Measurements from ENCODE around the gene MYO1C. TPM values are rescaled to one million over a fixed set of nuclear protein-coding genes. Genes with fewer than 3 reads are reported as not detected.

MYO1C gene
- total and polyA plus RNA-seq, 2 of the 8 experiments (the other 6 are each of a cell fraction or from before 2014, with no cell fraction given), result 40.1 to 78.6 TPM

DNA sequence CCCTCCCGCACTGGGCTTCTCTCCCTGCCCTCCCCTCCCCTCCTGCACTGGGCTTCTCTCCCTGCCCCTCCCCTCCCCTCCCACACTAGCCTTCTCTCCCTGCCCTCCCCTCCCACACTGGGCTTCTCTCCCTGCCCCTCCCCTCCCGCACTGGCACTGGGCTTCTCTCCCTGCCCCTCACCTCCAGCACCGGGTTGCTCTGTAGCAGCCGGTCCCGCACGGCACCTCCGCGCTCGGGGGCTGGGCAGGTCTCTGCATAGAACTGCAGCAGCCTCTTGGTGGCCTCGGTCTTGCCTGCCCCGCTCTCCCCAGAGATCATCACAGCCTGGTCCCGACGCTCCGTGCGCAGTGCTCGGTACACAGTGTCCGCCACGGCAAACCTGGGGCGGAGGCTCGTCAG lies 9.8 kb downstream of the MYO1C start:
- Histone ChIP-seq H2BK12ac (ENCODE audit: low read depth, low read length) (no peak overlapping the region), H4K8ac (ENCODE audit: extremely low read depth, insufficient read depth, low read length) (no peak overlapping the region), H3K14ac (ENCODE audit: insufficient read length) (no peak overlapping the region), H3K4me3 (ENCODE audit: extremely low read depth in 1 of 4, insufficient read depth in 2 of 4, low read depth in 3 of 4, low read length in 4 of 4) (no peak overlapping the region), H2BK15ac (ENCODE audit: low read length) (no peak overlapping the region), H3K23me2 (ENCODE audit: low read depth, low read length) (peaks cover 7% of the 10 kb centered on the region; the same call in 1 of the 2 replicates), H3K56ac (replicated peaks; ENCODE audit: insufficient read length, low read depth, low read length) (no peak overlapping the region), H3K9ac (replicated peaks in 1 of 4; ENCODE audit: extremely low read depth in 1 of 4, low read depth in 3 of 4, low read length in 3 of 4) (no peak overlapping the region), H3K4me1 (replicated peaks in 1 of 4; ENCODE audit: control insufficient read depth in 3 of 4, insufficient read depth in 4 of 4, low read length in 3 of 4) (peaks cover 0 to 18% (median 7%) of the 10 kb centered on the region in 4 experiments; a peak in 6 of 7 replicates), H4K91ac (replicated peaks; ENCODE audit: insufficient read length, low read length) (no peak overlapping the region), H3K9me3 (ENCODE audit: insufficient read depth in 2 of 2, low read depth in 1 of 2, low read length in 1 of 2) (no peaks in the 10 kb centered on the region), H2BK20ac (ENCODE audit: low read length) (no peak overlapping the region), H2AFZ (ENCODE audit: low read length) (no peak overlapping the region), H4K20me1 (replicated peaks in 1 of 2; ENCODE audit: control insufficient read depth in 1 of 2, insufficient read depth in 2 of 2, low read length in 2 of 2) (peaks cover 0 to 8% of the 10 kb centered on the region in 2 experiments), H3K27ac (ENCODE audit: low read depth, low read length) (no peak overlapping the region), H4K5ac (ENCODE audit: insufficient read length, low read depth, low read length) (no peak overlapping the region), H3K79me2 (ENCODE audit: control insufficient read depth in 1 of 2, insufficient read depth in 2 of 2, low read length in 2 of 2) (no peaks in the 10 kb centered on the region), H2AK5ac (ENCODE audit: low read depth, low read length) (no peak overlapping the region), H3K79me1 (ENCODE audit: low read depth, low read length) (no peaks in the 10 kb centered on the region), H3K18ac (ENCODE audit: extremely low read depth, low read length) (no peak overlapping the region), H3K4ac (replicated peaks; ENCODE audit: insufficient read length, low read depth, low read length) (no peak overlapping the region), H2BK5ac (ENCODE audit: low read depth, low read length) (no peak overlapping the region), H3K27me3 (replicated peaks in 1 of 4; ENCODE audit: control insufficient read depth in 3 of 4, extremely low read depth in 1 of 4, insufficient read depth in 3 of 4, low read length in 3 of 4) (peaks cover 0 to 6% (median 0%) of the 10 kb centered on the region in 4 experiments; a peak in 2 of 7 replicates), H3K23ac (ENCODE audit: insufficient read length) (no peak overlapping the region), H3K4me2 (ENCODE audit: insufficient read depth in 1 of 2, low read depth in 2 of 2, low read length in 2 of 2) (no peak overlapping the region), H3K36me3 (ENCODE audit: control insufficient read depth in 2 of 4, insufficient read depth in 4 of 4, low read length in 3 of 4) (peaks cover 6 to 36% (median 27%) of the 10 kb centered on the region in 4 experiments; a peak in 6 of 8 replicates), H2BK120ac (replicated peaks; ENCODE audit: low read depth, low read length) (no peak overlapping the region)
- CTCF ChIA-PET (ENCODE audit: partially characterized antibody), result interaction anchor here (0.7 to 1.7 kb wide), 3 partner anchors 22 to 51 kb away, joined by 3 read pairs; no protein-coding TSS in a partner anchor
- no peak for DNase-seq (ENCODE audit: low read depth in 1 of 2, low spot score in 2 of 2)
- no peak for FAIRE-seq
- POLR2A ChIA-PET (ENCODE audit: partially characterized antibody), result interaction anchor here (1.0 kb wide), 2 partner anchors 10 to 25 kb away, joined by 3 read pairs; partner anchors contain the start of gene MYO1C
- WGBS, 2 experiments (ENCODE audit: extremely low coverage in 1 of 2, insufficient coverage in 1 of 2, insufficient read length in 1 of 2, insufficient replicate concordance in 2 of 2, low coverage in 1 of 2, low lambda C conversion rate in 2 of 2, missing lambda C conversion rate in 1 of 2), result 95% methylated on average over 11 of the region's 20 CpGs; no CpG with 5 or more reads in 1 of the 2 experiments
- TF ChIP-seq TAF1 (IDR thresholded peaks at IDR 0.05; ENCODE audit: low read depth, low read length) (no peak), BRCA1 (IDR thresholded peaks at IDR 0.05; ENCODE audit: low read depth, low read length) (no peak), CBX5 (IDR thresholded peaks at IDR 0.05; ENCODE audit: low read depth, low read length) (no peak), TBP (IDR thresholded peaks at IDR 0.05; ENCODE audit: low read depth, low read length) (no peak), ASH2L (IDR thresholded peaks at IDR 0.05; ENCODE audit: low read length) (no peak), SP2 (IDR thresholded peaks at IDR 0.05; ENCODE audit: low read length) (no peak), PHF8 (conservative IDR thresholded peaks at IDR 0.05; ENCODE audit: low read depth, low read length) (no peak), CHD2 (IDR thresholded peaks at IDR 0.05; ENCODE audit: low read length) (no peak)
- TF ChIP-seq, protein P1, sequence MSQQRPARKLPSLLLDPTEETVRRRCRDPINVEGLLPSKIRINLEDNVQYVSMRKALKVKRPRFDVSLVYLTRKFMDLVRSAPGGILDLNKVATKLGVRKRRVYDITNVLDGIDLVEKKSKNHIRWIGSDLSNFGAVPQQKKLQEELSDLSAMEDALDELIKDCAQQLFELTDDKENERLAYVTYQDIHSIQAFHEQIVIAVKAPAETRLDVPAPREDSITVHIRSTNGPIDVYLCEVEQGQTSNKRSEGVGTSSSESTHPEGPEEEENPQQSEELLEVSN (IDR thresholded peaks at IDR 0.05), result no peak
- TF ChIP-seq, protein P2, sequence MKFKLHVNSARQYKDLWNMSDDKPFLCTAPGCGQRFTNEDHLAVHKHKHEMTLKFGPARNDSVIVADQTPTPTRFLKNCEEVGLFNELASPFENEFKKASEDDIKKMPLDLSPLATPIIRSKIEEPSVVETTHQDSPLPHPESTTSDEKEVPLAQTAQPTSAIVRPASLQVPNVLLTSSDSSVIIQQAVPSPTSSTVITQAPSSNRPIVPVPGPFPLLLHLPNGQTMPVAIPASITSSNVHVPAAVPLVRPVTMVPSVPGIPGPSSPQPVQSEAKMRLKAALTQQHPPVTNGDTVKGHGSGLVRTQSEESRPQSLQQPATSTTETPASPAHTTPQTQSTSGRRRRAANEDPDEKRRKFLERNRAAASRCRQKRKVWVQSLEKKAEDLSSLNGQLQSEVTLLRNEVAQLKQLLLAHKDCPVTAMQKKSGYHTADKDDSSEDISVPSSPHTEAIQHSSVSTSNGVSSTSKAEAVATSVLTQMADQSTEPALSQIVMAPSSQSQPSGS (IDR thresholded peaks at IDR 0.05; ENCODE audit: low read length), result no peak
